Activated CD8-positive, alpha-beta T cell treated with anti-CD3 and anti-CD28 coated beads for 36 hours (primary cell): Measurements from ENCODE around the gene LRMDA. TPM values are rescaled to one million over a fixed set of nuclear protein-coding genes. Genes with fewer than 3 reads are reported as not detected.

Source experiments
- ATAC-seq: fragments of 200-7000 bp; cut with Tn5 transposase; one replicate; pipeline ENCODE4 v1.10.0; 2021; ENCODE audit warnings: mild to moderate bottlenecking, moderate library complexity
- CTCF ChIA-PET: fragments of 350-600 bp; sonication (Branson Sonifier 250); formaldehyde crosslinking; loops from one replicate; lab custom pipeline; 2021; ENCODE audit warnings: antibody characterized with exemption; lab: Charles Lee
- POLR2A ChIA-PET: fragments of 350-600 bp; sonication (Branson Sonifier 250); formaldehyde crosslinking; loops from one replicate; lab custom pipeline; 2021; ENCODE audit warnings: antibody characterized with exemption; lab: Charles Lee
- DNase-seq: peaks from one replicate; pipeline ENCODE4 v3.0.0-alpha.2; 2020
- H3K27ac Mint-ChIP-seq: one replicate; pipeline ENCODE4 v1.8.0; 2021; ENCODE audit warnings: mild to moderate bottlenecking, mixed read lengths
- H3K27me3 Mint-ChIP-seq: one replicate; pipeline ENCODE4 v1.8.0; 2021; ENCODE audit warnings: mixed read lengths
- H3K36me3 Mint-ChIP-seq: one replicate; pipeline ENCODE4 v1.8.0; 2021; ENCODE audit warnings: low read depth, mixed read lengths
- H3K4me1 Mint-ChIP-seq: one replicate; pipeline ENCODE4 v1.8.0; 2021; ENCODE audit warnings: low read depth, mixed read lengths
- H3K4me3 Mint-ChIP-seq: one replicate; pipeline ENCODE4 v1.8.0; 2021; ENCODE audit warnings: mild to moderate bottlenecking, moderate library complexity, mixed read lengths
- H3K9me3 Mint-ChIP-seq: one replicate; pipeline ENCODE4 v1.8.0; 2021; ENCODE audit warnings: mixed read lengths
- intact Hi-C: fragments of 100-400 bp; cut with micrococcal nuclease; formaldehyde crosslinking; loops from one replicate; pipeline ENCODE4 v1.10.0; 2022
- total RNA-seq, 2 experiments: library from RNA; stranded (reverse); gene quantifications; one replicate each; pipeline ENCODE4 v1.2.3, GENCODE V29; 2021
- TF ChIP-seq, protein P1 (sequence below): fragments of 200-600 bp; IDR thresholded peaks from one replicate; pipeline ENCODE4 v1.8.0; 2022; ENCODE audit warnings: antibody characterized with exemption, mild to moderate bottlenecking

Gene LRMDA
- total RNA-seq, 2 experiments from 2014 or later = not detected

DNA sequence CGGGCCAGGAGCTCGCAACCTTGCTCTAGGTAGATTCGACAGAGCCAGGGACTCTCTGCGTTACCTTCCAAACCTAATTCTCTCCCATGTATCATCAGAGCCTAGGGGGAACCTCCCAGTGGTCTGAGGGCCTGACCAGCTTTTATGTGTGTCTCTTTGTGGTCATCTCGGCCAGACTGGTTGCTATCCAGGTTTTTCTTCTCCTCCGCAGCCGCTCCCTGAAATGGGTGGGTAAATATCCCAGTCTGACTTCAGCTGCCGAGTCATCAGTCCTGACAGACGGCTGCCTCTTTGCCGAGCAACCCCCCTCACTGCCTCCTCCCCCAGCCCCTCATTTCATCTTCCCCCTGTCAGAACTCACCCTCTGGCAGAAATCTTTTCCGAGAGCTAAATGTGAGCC lies 578.1 kb downstream of the LRMDA start:
- Mint-ChIP-seq H3K36me3 (no peaks in the 10 kb centered on the region), H3K27me3 (no peaks in the 10 kb centered on the region), H3K27ac (no peak overlapping the region), H3K4me3 (no peak overlapping the region), H3K9me3 (no peaks in the 10 kb centered on the region), H3K4me1 (no peaks in the 10 kb centered on the region)
- ChIA-PET CTCF (no interaction called here), POLR2A (no interaction called here)
- intact Hi-C loops = no loop called here
- no peak for ATAC-seq
- TF ChIP-seq, protein P1, sequence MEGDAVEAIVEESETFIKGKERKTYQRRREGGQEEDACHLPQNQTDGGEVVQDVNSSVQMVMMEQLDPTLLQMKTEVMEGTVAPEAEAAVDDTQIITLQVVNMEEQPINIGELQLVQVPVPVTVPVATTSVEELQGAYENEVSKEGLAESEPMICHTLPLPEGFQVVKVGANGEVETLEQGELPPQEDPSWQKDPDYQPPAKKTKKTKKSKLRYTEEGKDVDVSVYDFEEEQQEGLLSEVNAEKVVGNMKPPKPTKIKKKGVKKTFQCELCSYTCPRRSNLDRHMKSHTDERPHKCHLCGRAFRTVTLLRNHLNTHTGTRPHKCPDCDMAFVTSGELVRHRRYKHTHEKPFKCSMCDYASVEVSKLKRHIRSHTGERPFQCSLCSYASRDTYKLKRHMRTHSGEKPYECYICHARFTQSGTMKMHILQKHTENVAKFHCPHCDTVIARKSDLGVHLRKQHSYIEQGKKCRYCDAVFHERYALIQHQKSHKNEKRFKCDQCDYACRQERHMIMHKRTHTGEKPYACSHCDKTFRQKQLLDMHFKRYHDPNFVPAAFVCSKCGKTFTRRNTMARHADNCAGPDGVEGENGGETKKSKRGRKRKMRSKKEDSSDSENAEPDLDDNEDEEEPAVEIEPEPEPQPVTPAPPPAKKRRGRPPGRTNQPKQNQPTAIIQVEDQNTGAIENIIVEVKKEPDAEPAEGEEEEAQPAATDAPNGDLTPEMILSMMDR = no peak
- no peak for DNase-seq

DNA sequence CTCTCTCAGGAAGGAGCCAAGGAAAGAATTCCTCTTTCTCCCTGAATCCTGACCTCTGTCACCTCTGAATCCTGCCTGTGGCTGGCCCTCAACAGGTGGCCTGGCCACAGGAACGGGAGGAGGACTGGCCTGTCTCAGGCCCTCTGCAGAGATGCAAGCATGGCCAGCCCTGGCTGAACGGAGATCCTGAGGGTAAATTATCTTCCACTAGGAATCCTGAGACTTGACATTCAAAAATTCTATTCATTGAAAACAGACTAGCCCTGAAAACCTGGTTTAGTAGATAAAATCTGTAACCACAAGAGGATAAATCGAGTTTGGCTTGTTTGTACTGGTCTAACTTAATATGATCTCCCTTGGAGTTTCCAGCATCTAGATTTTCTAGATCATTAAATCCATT lies 579.3 kb downstream of the LRMDA start:
- intact Hi-C loops = no loop called here
- CTCF ChIA-PET = no interaction called here
- Mint-ChIP-seq H3K4me3 (no peak overlapping the region), H3K4me1 (no peaks in the 10 kb centered on the region), H3K9me3 (no peaks in the 10 kb centered on the region), H3K27me3 (no peaks in the 10 kb centered on the region), H3K36me3 (no peaks in the 10 kb centered on the region), H3K27ac (no peak overlapping the region)
- TF ChIP-seq, protein P1 = no peak
- DNase-seq = no peak
- POLR2A ChIA-PET = no interaction called here
- no peak for ATAC-seq

DNA sequence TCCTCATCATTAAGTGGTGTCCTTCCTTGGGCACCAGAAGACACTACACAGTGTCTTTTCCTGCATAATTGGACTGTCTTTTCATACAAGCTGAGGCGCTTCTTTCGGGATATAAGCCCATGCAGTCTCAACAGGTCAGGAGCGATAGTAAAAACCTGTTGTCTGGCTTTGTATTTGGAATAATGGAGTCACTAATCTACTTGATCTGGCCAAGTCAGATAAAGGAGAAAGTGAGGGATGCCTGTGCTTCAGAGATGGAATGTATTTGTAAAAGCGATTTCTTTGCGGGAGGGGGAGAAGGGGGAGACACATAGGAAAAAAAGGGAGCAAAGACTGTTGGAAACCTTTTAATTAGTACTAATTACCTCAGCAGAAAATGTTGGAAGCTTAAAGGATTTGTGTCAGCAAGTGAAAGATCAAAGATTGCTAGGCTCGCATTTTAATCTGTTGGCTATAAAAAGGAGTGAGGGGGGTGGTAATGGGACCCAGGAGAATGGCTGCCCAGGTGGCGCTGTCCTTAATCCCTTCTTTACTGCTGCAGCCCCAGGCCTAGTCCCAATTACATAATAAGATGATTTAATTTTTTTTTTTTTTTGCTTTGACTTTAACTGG lies 581.4 kb downstream of the LRMDA start:
- POLR2A ChIA-PET = no interaction called here
- DNase-seq (no peak), ATAC-seq (no peak)
- Mint-ChIP-seq H3K4me1 (no peaks in the 10 kb centered on the region), H3K27ac (no peak overlapping the region), H3K4me3 (no peak overlapping the region), H3K36me3 (no peaks in the 10 kb centered on the region), H3K27me3 (no peaks in the 10 kb centered on the region), H3K9me3 (no peaks in the 10 kb centered on the region)
- TF ChIP-seq, protein P1 = no peak
- intact Hi-C loops = no loop called here
- CTCF ChIA-PET = no interaction called here

GRCh38 chr10:76015245-76015644 lies 583.8 kb downstream of the LRMDA start:
- TF ChIP-seq, protein P1 = no peak
- no peak overlapping the region for H3K4me3 Mint-ChIP-seq
- ATAC-seq (no peak), DNase-seq (no peak)
- ChIA-PET POLR2A (no interaction called here), CTCF (interaction anchor here (1.8 kb wide), 1 partner anchor 22 kb away, joined by 5 read pairs; no protein-coding TSS in a partner anchor)
- no peak overlapping the region for H3K27ac Mint-ChIP-seq
- intact Hi-C loops = no loop called here
- peaks cover 1% of the 10 kb centered on the region for H3K27me3 Mint-ChIP-seq
- H3K9me3 Mint-ChIP-seq = no peaks in the 10 kb centered on the region
- no peaks in the 10 kb centered on the region for H3K4me1 Mint-ChIP-seq
- H3K36me3 Mint-ChIP-seq = no peaks in the 10 kb centered on the region

- ChIA-PET CTCF (no interaction called here), POLR2A (no interaction called here)
- intact Hi-C loops = no loop called here
- Mint-ChIP-seq H3K9me3 (no peaks in the 10 kb centered on the region), H3K36me3 (no peaks in the 10 kb centered on the region), H3K27ac (no peak overlapping the region), H3K4me1 (no peaks in the 10 kb centered on the region), H3K27me3 (peaks cover 1% of the 10 kb centered on the region), H3K4me3 (no peak overlapping the region)
- TF ChIP-seq, protein P1 = no peak
- ATAC-seq (no peak), DNase-seq (no peak)
These were observed 585.8 kb downstream of the LRMDA start for GRCh38 chr10:76017026-76017732.
